ENCODE measurements around the gene SOX13.

SOX13 gene

DNA sequence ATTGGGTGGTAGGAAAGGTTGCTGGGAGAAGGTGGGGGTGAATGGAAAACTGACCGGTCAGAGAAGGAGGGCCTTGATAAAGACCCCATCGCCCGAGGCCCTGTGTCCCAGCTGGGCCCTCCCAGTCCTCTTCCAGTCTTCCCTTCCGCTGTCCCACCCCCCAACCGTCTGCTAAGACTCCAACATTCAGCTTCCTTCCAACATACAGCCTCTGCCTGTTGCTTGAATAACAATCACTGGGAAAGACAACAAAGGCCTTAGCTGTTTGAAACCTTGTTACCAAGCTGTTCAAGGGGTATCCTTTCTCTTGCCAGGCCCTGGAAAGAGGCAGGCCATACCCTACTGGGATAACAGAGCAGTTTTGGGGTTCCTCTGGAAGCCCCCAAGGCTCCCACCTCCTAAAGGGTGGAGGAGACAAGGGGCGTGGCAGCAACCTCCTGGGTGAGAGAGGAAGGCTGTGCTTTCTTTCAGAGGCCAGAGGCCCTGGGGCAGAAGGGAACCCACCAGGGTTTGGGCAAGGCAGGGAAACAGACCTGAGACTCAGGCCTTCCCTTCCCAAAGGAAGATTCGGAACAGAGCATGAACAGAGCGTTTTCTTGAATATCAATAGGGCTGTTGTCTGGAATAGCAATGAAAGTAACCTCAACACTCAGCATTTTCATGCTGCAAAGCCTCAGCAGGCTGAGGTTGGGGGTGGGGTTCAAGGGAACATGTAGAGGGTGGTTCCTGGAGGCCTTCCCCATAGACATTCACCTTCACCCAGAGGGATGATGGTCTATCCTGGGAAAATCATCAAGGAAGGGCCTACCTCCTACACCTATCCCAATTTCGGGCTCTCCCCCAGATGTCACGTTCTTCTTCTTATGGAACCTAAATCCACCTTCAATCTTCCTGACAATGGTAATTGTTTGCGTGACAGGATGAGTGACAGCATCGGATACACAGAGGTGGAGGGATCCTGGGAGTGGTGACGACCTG, 74.8 kb downstream of the SOX13 start:
- H4K20me1 ChIP-seq (ENCODE audit: insufficient read depth): no peaks in the 10 kb centered on the region
- peaks cover 20% of the 10 kb centered on the region; the same call in 1 of the 2 replicates for H3K27me3 ChIP-seq (ENCODE audit: insufficient read depth, low read depth)
- no peaks in the 10 kb centered on the region for H3K36me3 ChIP-seq (ENCODE audit: insufficient read depth)
- H2AFZ ChIP-seq (ENCODE audit: low read depth): no peak overlapping the region
- H3K9ac ChIP-seq: no peak overlapping the region
- no peak overlapping the region for H3K4me2 ChIP-seq
- H3K27ac ChIP-seq: no peak overlapping the region
- no peak overlapping the region for H3K4me3 ChIP-seq (IDR thresholded peaks at IDR 0.05; ENCODE audit: insufficient read depth, low read depth, low read length)
- H3K79me2 ChIP-seq (ENCODE audit: insufficient read depth, low read depth): no peaks in the 10 kb centered on the region
- H3K4me1 ChIP-seq (ENCODE audit: low read depth, poor library complexity, severe bottlenecking): no peaks in the 10 kb centered on the region
- TF ChIP-seq, protein P1, sequence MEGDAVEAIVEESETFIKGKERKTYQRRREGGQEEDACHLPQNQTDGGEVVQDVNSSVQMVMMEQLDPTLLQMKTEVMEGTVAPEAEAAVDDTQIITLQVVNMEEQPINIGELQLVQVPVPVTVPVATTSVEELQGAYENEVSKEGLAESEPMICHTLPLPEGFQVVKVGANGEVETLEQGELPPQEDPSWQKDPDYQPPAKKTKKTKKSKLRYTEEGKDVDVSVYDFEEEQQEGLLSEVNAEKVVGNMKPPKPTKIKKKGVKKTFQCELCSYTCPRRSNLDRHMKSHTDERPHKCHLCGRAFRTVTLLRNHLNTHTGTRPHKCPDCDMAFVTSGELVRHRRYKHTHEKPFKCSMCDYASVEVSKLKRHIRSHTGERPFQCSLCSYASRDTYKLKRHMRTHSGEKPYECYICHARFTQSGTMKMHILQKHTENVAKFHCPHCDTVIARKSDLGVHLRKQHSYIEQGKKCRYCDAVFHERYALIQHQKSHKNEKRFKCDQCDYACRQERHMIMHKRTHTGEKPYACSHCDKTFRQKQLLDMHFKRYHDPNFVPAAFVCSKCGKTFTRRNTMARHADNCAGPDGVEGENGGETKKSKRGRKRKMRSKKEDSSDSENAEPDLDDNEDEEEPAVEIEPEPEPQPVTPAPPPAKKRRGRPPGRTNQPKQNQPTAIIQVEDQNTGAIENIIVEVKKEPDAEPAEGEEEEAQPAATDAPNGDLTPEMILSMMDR (conservative IDR thresholded peaks at IDR 0.05; ENCODE audit: low read depth, low read length): no peak

DNA sequence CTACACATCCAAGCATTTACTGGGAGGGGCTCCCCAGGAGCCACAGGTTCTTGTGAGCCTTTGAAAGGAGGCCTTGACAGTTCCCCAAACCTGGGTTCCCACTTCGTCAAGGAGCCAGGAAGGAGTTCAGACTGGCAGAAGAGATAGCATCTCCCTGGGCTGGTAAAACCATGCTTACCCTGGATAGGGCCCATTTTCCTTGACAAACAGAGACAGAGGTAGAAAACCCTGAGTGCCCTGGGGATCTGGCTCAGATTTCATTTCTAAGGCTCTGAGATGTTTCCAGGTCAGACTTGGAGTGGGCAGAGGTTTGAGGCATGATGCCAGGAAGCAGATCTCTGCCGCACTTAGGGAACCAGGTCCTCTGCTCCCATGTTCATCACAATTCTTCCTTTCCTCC, 76.2 kb downstream of the SOX13 start:
- no peaks in the 10 kb centered on the region for H3K4me1 ChIP-seq (ENCODE audit: low read depth, poor library complexity, severe bottlenecking)
- no peak overlapping the region for H2AFZ ChIP-seq (ENCODE audit: low read depth)
- H3K27ac ChIP-seq: no peak overlapping the region
- H3K36me3 ChIP-seq (ENCODE audit: insufficient read depth): no peaks in the 10 kb centered on the region
- H3K9ac ChIP-seq: no peak overlapping the region
- TF ChIP-seq, protein P1 (conservative IDR thresholded peaks at IDR 0.05; ENCODE audit: low read depth, low read length): no peak
- peaks cover 20% of the 10 kb centered on the region; the same call in 1 of the 2 replicates for H3K27me3 ChIP-seq (ENCODE audit: insufficient read depth, low read depth)
- no peak overlapping the region for H3K4me2 ChIP-seq
- H4K20me1 ChIP-seq (ENCODE audit: insufficient read depth): no peaks in the 10 kb centered on the region
- no peaks in the 10 kb centered on the region for H3K79me2 ChIP-seq (ENCODE audit: insufficient read depth, low read depth)
- H3K4me3 ChIP-seq (IDR thresholded peaks at IDR 0.05; ENCODE audit: insufficient read depth, low read depth, low read length): no peak overlapping the region

DNA sequence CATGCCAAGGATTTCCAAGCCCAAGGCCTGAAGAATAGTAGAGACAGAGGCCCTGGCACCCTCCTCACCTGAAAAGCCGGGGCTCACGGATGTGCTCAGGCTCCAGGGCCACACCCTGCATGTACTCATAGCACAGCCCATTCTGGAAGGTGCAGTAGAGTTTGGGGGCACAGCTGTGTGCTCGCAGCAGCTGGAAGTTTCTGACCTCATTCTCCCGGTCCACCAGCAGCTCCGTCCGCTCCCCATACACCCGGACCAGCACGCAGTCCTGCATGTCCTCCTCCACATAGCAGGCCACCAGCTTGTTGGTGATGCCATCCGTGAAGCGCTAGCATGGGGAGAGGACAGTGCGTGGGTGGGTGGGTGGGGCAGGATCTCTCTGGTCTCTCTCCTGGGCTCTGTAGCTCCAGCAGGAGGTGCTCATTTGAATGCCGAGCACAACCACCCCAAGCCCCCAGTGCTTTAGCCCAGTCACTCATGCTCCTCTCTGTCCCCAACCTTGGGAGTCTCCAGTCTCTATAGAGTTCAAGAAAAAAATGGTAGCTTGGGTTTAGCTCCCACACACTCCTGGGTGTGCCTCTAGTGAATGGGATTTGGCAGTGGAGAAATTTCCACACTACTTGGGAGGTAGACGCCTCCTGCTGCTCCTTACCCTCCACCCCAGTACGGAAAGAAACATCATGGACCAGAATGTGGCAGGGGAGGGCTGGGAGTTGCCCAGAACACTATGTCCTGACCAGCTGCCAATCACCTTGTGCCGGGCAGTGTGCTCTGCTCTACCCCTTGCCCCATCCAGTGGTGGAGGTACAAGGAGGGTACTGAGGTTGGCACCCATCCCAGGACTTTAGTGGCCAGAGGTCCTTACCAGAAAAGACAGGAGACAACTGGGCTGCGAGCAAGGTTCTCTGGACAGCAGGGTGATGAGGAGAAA, 77.0 kb downstream of the SOX13 start:
- Histone ChIP-seq H4K20me1 (ENCODE audit: insufficient read depth) (no peaks in the 10 kb centered on the region), H2AFZ (ENCODE audit: low read depth) (no peak overlapping the region), H3K9ac (no peak overlapping the region), H3K27me3 (ENCODE audit: insufficient read depth, low read depth) (peaks cover 20% of the 10 kb centered on the region; the same call in 1 of the 2 replicates), H3K36me3 (ENCODE audit: insufficient read depth) (no peaks in the 10 kb centered on the region), H3K4me1 (ENCODE audit: low read depth, poor library complexity, severe bottlenecking) (no peaks in the 10 kb centered on the region), H3K27ac (no peak overlapping the region), H3K4me2 (no peak overlapping the region), H3K79me2 (ENCODE audit: insufficient read depth, low read depth) (no peaks in the 10 kb centered on the region), H3K4me3 (IDR thresholded peaks at IDR 0.05; ENCODE audit: insufficient read depth, low read depth, low read length) (no peak overlapping the region)
- TF ChIP-seq, protein P1 (conservative IDR thresholded peaks at IDR 0.05; ENCODE audit: low read depth, low read length): no peak

DNA sequence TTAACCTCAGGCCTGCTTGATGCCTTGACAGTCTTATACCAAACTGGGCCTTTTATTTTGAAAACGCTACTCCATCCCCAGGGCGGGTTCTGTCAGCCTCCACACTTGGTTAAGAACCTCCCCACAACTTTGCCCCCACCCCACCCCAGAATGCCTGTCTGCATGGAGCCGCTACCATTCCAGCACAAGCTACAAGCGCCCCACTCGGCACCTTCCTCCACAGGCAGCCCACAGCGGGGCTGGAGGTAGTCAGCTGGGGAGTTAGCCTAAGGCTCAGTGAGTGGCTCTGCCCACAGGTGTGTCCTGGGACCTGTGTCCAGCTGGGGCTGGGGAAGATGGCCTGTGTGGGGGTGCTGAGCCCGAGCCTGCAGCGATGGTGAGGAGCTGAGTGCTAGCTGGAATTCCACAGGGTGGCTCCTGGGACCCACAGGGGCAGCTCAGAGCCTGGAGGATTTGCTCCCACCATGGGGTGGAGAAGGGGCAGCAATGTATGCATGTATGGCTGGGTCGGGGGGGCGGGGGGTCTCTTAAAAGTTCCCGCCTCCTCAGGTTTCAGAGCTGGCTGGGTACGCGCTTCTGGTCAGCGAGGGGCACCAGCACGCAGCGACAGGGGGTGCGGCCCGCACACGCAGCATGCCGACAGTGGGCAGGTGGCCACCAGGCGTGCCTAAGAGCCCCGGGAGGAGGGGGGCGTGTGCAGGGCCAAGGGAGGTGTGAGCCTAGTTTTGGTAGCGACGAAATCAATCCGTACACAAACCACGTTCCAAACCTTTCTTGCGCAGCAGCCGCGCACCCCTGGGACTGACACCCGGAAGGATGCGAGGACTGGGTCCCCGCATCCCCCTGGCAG, 78.0 kb downstream of the SOX13 start:
- Histone ChIP-seq H3K79me2 (ENCODE audit: insufficient read depth, low read depth) (no peaks in the 10 kb centered on the region), H3K36me3 (ENCODE audit: insufficient read depth) (no peaks in the 10 kb centered on the region), H4K20me1 (ENCODE audit: insufficient read depth) (no peaks in the 10 kb centered on the region), H2AFZ (ENCODE audit: low read depth) (no peak overlapping the region), H3K27ac (no peak overlapping the region), H3K4me3 (IDR thresholded peaks at IDR 0.05; ENCODE audit: insufficient read depth, low read depth, low read length) (no peak overlapping the region), H3K9ac (no peak overlapping the region), H3K4me1 (ENCODE audit: low read depth, poor library complexity, severe bottlenecking) (no peaks in the 10 kb centered on the region), H3K4me2 (no peak overlapping the region), H3K27me3 (ENCODE audit: insufficient read depth, low read depth) (peaks cover 14% of the 10 kb centered on the region; the same call in 1 of the 2 replicates)
- TF ChIP-seq, protein P1 (conservative IDR thresholded peaks at IDR 0.05; ENCODE audit: low read depth, low read length): no peak
